ENCODE measurements around the gene VPS54.

DNA sequence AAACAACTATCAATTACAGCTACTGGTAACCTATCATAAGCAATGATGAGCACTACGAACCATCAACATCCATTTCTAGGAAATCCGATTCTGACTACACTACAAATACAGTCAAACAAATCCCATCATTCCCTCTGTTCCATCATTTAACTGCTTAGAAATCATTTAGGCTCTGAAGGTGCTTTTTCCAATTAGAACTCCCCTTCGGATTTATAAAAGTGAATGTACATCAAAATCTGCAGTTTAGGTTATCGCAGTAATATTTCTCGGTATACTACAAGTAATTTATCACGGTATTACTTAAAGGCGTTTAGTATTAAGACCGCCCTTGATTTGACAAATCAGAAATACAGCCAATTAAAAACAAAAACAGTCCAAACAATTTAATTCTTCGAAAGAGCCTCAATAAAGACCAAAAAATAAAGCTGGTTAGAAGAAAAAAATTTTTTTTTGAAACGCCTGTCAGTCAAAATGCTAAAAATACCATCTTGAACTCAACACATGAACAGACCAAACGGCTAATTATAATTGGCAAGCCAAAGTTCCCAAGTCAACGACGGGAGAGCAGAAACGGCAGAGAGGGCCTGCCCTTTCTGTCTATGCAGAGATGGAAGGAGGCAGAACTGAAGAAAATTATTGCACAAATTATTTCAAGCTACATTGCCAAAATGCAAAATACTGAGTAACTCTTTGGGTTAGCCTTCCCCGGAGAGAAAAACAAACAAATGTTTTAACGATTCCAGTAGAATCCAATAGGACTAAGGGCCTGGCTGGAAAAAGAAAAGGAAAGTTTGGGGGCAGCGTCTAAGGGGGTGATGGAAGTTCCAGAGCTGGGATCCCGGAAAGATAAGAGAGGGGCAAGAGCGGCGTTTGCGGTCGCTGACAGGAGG lies 1.2 kb downstream of the VPS54 start:
- no peak for TF ChIP-seq POLR2A (IDR thresholded peaks at IDR 0.05; ENCODE audit: low read length)
- TF ChIP-seq GATA1 (IDR thresholded peaks at IDR 0.05; ENCODE audit: low read depth, low read length) = no peak

All from erythroblast (primary cell).